ENCODE data around the gene FBXO34.

FBXO34 gene

GRCh38 chr14:55387121-55387520 is 115.9 kb downstream of the FBXO34 start:
- DNase-seq = no peak

- no peak for DNase-seq
Measured at GRCh38 chr14:55388160-55388559, 116.9 kb downstream of the FBXO34 start.

DNA sequence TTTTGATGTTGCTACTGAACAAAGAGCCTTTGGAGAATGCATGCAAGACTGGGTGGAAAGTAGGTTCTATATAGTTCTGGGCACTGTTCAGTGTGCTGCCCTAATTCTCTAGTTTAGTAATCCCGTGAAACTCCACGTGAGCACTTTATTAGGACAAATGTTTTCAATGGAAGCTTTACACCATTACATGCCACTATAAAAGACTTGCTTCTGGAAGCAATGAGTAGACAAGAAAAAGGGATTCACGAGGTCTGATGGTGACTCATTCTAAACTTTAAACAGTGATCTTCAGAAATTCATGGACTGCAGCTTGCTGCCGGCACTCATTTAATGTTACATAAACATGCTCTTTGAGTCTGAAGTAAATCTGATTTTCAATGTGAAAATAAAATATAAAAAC is 118.1 kb downstream of the FBXO34 start:
- DNase-seq = no peak

DNA sequence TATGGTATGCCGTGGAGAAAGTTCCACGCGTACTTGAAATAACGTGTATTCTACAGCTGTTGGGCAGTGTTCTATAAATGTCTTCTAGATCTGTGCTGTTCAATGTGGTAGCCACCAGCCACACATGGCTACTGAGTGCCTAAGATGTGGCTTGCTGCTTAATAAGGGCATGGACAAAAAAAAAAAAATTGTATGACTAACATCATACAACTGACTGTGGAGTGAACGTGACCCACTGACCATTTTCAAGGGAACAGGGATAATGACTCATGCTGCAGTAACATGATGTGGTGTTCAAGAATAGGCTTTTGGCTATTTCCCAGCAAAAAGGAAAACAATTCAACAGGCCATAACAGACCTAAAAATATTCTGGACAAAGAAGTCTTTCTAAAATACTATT is 127.5 kb downstream of the FBXO34 start:
- no peak for DNase-seq

GRCh38 chr14:55399183-55399582 is 128.0 kb downstream of the FBXO34 start:
- no peak for DNase-seq

GRCh38 chr14:55399852-55400251 is 128.6 kb downstream of the FBXO34 start:
- DNase-seq = no peak

GRCh38 chr14:55401751-55402150 is 130.5 kb downstream of the FBXO34 start:
- no peak for DNase-seq
